ENCODE results near the gene ARRDC4. TPM values are rescaled to one million over a fixed set of nuclear protein-coding genes. Genes with fewer than 3 reads are reported as not detected.

The ARRDC4 gene
- total RNA-seq, 1 donor, result 11.7 TPM

- H3K4me3 ChIP-seq (ENCODE audit: low read depth, low read length), result no peak overlapping the region
- no peak for TF ChIP-seq CTCF (IDR thresholded peaks at IDR 0.05; ENCODE audit: insufficient read depth, low read depth, low read length)
- DNase-seq (ENCODE audit: low read depth), result no peak
Measured at GRCh38 chr15:97994236-97994635, 33.7 kb downstream of the ARRDC4 start.

DNA sequence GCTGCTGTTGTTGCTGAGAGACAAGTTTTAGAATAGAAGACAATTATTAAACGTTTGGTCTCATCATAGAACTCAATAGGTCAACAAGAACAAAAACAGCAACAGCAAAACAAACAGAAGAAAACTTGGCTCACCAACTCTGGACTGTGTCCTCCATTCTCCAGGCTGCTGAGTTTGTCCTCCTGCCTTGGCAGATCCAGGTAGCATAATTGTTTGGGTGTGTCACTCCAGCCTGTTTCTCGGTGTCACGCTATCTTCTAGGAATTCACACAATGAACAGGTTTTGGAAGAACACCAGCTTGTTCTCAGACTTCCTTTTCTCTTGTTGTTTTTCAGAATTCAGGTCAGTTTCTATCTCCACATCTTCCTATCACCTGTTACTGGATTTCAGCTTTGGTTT lies 34.7 kb downstream of the ARRDC4 start:
- no peak overlapping the region for H3K4me3 ChIP-seq (ENCODE audit: low read depth, low read length)
- no peak for TF ChIP-seq CTCF (IDR thresholded peaks at IDR 0.05; ENCODE audit: insufficient read depth, low read depth, low read length)
- DNase-seq (ENCODE audit: low read depth), result no peak

GRCh38 chr15:97995881-97996603 lies 35.5 kb downstream of the ARRDC4 start:
- no peak overlapping the region for H3K4me3 ChIP-seq (ENCODE audit: low read depth, low read length)
- DNase-seq (ENCODE audit: low read depth), result peak; percentile 15
- peak; percentile 32 for TF ChIP-seq CTCF (IDR thresholded peaks at IDR 0.05; ENCODE audit: insufficient read depth, low read depth, low read length)

GRCh38 chr15:97998307-97999071 lies 38.0 kb downstream of the ARRDC4 start:
- no peak overlapping the region for H3K4me3 ChIP-seq (ENCODE audit: low read depth, low read length)
- DNase-seq (ENCODE audit: low read depth), result peak; percentile 33

DNA sequence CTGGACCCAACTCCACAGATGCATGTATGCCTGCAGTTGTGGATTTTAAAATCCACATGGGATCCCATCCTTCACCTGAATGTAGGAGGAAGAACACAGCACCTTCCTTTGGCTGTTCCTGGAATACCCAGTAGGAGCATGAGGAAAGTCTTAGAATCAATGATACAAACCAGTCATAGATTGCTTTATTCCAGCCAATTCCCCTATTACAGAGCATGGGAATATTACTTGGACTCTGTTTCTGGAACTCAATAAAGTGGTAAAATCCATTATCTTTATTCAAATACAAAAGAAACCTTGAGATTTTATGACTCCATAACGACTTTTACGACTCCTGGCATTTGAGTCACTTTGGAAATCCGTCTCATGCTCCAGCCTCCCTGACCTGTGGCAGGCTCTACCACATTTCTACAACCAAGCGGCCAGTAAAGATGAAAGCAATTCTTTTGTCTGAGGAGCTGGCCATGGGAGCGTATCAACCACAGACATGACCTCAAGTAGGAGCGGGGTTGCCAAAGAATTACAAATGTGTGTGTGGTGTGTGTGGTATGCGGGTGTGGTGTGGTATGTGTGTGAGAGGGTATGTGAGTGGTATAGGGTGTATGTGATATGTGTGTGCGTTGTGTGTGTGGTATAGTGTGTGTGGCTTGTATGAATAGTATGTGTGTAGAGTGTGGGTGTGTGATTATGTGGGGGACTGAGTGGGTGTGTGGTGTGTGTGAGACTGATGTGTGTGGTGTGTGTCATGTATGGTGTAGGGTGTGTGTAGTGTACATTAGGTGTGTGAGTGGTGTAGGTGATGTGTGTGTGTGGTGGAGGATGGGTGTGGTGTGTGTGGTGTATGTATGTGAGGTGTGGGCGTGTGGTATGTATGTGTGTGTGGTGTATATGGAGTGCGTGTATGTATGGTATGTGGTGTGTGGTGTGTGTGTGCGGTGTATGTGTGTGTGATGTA lies 40.0 kb downstream of the ARRDC4 start:
- H3K4me3 ChIP-seq (ENCODE audit: low read depth, low read length), result no peak overlapping the region
- TF ChIP-seq CTCF (IDR thresholded peaks at IDR 0.05; ENCODE audit: insufficient read depth, low read depth, low read length), result no peak
- peak; percentile 12 for DNase-seq (ENCODE audit: low read depth)

More at GRCh38 chr15:97998307-97999071, 38.0 kb downstream of the ARRDC4 start:
- no peak for TF ChIP-seq CTCF (IDR thresholded peaks at IDR 0.05; ENCODE audit: insufficient read depth, low read depth, low read length)

DNA sequence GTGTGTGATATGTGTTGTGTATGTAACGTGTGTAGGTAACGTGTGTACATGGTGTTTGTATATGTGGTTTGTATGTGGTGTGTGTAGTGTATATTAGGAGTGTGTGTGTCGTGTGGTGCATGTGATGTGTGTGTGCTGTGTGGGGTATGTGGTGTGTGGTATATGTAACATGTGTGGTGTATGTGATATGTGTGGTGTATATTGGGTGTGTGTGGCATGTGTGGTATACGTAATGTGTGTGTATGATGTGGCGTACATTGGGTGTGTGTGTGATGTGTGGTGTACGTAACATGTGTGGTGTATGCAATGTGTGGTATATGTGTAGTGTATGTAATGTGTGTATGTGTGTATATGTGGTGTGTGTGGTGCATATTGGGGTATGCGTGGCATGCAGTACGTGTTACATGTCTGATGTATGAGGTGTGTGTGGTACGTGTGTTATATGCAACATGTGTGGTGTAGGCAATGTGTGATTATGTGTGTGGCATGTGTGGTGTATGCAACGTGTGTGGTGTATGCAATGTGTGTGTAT lies 41.2 kb downstream of the ARRDC4 start:
- no peak for DNase-seq (ENCODE audit: low read depth)
- TF ChIP-seq CTCF (IDR thresholded peaks at IDR 0.05; ENCODE audit: insufficient read depth, low read depth, low read length), result no peak

More for the DNA sequence above, 41.2 kb downstream of the ARRDC4 start:
- H3K4me3 ChIP-seq (ENCODE audit: low read depth, low read length), result no peak overlapping the region

All from fibroblast of villous mesenchyme (primary cell).